Measurements from ENCODE around the gene FUCA1. TPM values are rescaled to one million over a fixed set of nuclear protein-coding genes. Genes with fewer than 3 reads are reported as not detected.
"Not testable (repeated sequence)": the region's sequence is repeated elsewhere in the genome, so short reads cannot be mapped to it uniquely, and the experiment has no call there.

Gene FUCA1
- total and polyA plus RNA-seq, 2 donors (not counting 3 experiments of a cell fraction or from before 2014, with no cell fraction given), result 4.9 to 5.6 TPM

GRCh38 chr1:23827717-23828116 is 40.4 kb downstream of the FUCA1 start:
- intact Hi-C loops (cut with micrococcal nuclease), result loop anchor here (5.0 kb wide), 1 partner anchor 130 kb away; the partner anchor contains the start of gene PNRC2
- TF ChIP-seq, protein P1, sequence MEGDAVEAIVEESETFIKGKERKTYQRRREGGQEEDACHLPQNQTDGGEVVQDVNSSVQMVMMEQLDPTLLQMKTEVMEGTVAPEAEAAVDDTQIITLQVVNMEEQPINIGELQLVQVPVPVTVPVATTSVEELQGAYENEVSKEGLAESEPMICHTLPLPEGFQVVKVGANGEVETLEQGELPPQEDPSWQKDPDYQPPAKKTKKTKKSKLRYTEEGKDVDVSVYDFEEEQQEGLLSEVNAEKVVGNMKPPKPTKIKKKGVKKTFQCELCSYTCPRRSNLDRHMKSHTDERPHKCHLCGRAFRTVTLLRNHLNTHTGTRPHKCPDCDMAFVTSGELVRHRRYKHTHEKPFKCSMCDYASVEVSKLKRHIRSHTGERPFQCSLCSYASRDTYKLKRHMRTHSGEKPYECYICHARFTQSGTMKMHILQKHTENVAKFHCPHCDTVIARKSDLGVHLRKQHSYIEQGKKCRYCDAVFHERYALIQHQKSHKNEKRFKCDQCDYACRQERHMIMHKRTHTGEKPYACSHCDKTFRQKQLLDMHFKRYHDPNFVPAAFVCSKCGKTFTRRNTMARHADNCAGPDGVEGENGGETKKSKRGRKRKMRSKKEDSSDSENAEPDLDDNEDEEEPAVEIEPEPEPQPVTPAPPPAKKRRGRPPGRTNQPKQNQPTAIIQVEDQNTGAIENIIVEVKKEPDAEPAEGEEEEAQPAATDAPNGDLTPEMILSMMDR (IDR thresholded peaks at IDR 0.05; ENCODE audit: extremely low read depth in 1 of 2, insufficient read depth in 1 of 2, low read depth in 1 of 2, low read length in 2 of 2), result no peak
- TF ChIP-seq MAX (IDR thresholded peaks at IDR 0.05; ENCODE audit: insufficient read depth, insufficient read length) (no peak), POLR2A (IDR thresholded peaks at IDR 0.05; ENCODE audit: low read depth, low read length) (no peak), GATA2 (IDR thresholded peaks at IDR 0.05; ENCODE audit: insufficient read depth, insufficient read length, low read depth, low read length) (no peak), POLR2AphosphoS5 (IDR thresholded peaks at IDR 0.05; ENCODE audit: insufficient read depth, low read depth, low read length) (no peak), EZH2 (IDR thresholded peaks at IDR 0.05; ENCODE audit: borderline replicate concordance, low read depth, low read length, severe bottlenecking) (no peak), MYC (IDR thresholded peaks at IDR 0.05; ENCODE audit: low read depth, low read length) (no peak), JUN (IDR thresholded peaks at IDR 0.05; ENCODE audit: borderline replicate concordance, insufficient read depth, insufficient read length, low read depth) (no peak), FOS (IDR thresholded peaks at IDR 0.05; ENCODE audit: borderline replicate concordance, insufficient read depth, low read length) (no peak)
- H3K9me1 ChIP-seq (replicated peaks; ENCODE audit: control insufficient read depth, extremely low read depth, insufficient read depth, low read length), result no peaks in the 10 kb centered on the region
- H3K36me3 ChIP-seq (ENCODE audit: control insufficient read depth in 2 of 2, extremely low read depth in 1 of 2, insufficient read depth in 2 of 2, low read length in 2 of 2), result no peaks in the 10 kb centered on the region
- H3K9me3 ChIP-seq (replicated peaks; ENCODE audit: control insufficient read depth, insufficient read depth, low read length), result no peaks in the 10 kb centered on the region
- DNase-seq (ENCODE audit: low read depth, low spot score) (no peak), FAIRE-seq (no peak)
- no peaks in the 10 kb centered on the region for H3K27me3 ChIP-seq (ENCODE audit: control insufficient read depth in 2 of 2, insufficient read depth in 2 of 2, low read length in 2 of 2)
- CTCF ChIA-PET, result interaction anchor here (0.8 kb wide), 1 partner anchor 17 kb away, joined by 3 read pairs; no protein-coding TSS in a partner anchor
- H3K9ac ChIP-seq (replicated peaks; ENCODE audit: extremely low read depth, insufficient read depth, low read length), result no peak overlapping the region
- H3K4me1 ChIP-seq (ENCODE audit: control insufficient read depth, extremely low read depth, insufficient read depth, low read length), result peaks cover 9% of the 10 kb centered on the region
- no peak overlapping the region for H3K27ac ChIP-seq (ENCODE audit: insufficient read depth, low read depth, low read length)
- peaks cover 6% of the 10 kb centered on the region for H3K79me2 ChIP-seq (ENCODE audit: control insufficient read depth, insufficient read depth, low read length)
- dilution Hi-C loops (cut with MboI; ENCODE audit: extremely low pct_ligation_motif_present, low sequenced_read_pairs), result no loop called here
- H3K4me3 ChIP-seq (replicated peaks in 1 of 3; ENCODE audit: insufficient read depth in 1 of 3, low read depth in 1 of 3, low read length in 3 of 3), result no peak overlapping the region
- no TSS peak for BruUV-seq (replicated peaks)
- no peaks in the 10 kb centered on the region for H4K20me1 ChIP-seq (replicated peaks; ENCODE audit: control insufficient read depth, extremely low read depth, insufficient read depth, low read length)
- POLR2A ChIA-PET, result no interaction called here
- H2AFZ ChIP-seq (ENCODE audit: low read depth, low read length), result no peak overlapping the region
- no peak overlapping the region for H3K4me2 ChIP-seq (ENCODE audit: insufficient read depth, low read length)

GRCh38 chr1:23826590-23826989 is 41.5 kb downstream of the FUCA1 start:
- H3K27ac ChIP-seq (ENCODE audit: insufficient read depth, low read depth, low read length); dilution Hi-C loops (cut with MboI; ENCODE audit: extremely low pct_ligation_motif_present, low sequenced_read_pairs); FAIRE-seq; H3K4me1 ChIP-seq (ENCODE audit: control insufficient read depth, extremely low read depth, insufficient read depth, low read length); H3K9me3 ChIP-seq (replicated peaks; ENCODE audit: control insufficient read depth, insufficient read depth, low read length); H3K79me2 ChIP-seq (ENCODE audit: control insufficient read depth, insufficient read depth, low read length); H3K4me2 ChIP-seq (ENCODE audit: insufficient read depth, low read length); H2AFZ ChIP-seq (ENCODE audit: low read depth, low read length); H3K27me3 ChIP-seq (ENCODE audit: control insufficient read depth in 2 of 2, insufficient read depth in 2 of 2, low read length in 2 of 2); H3K9me1 ChIP-seq (replicated peaks; ENCODE audit: control insufficient read depth, extremely low read depth, insufficient read depth, low read length); H3K36me3 ChIP-seq (ENCODE audit: control insufficient read depth in 2 of 2, extremely low read depth in 1 of 2, insufficient read depth in 2 of 2, low read length in 2 of 2); H3K4me3 ChIP-seq (replicated peaks in 1 of 3; ENCODE audit: insufficient read depth in 1 of 3, low read depth in 1 of 3, low read length in 3 of 3); POLR2A ChIA-PET; CTCF ChIA-PET; H4K20me1 ChIP-seq (replicated peaks; ENCODE audit: control insufficient read depth, extremely low read depth, insufficient read depth, low read length); BruUV-seq (replicated peaks); DNase-seq (ENCODE audit: low read depth, low spot score); H3K9ac ChIP-seq (replicated peaks; ENCODE audit: extremely low read depth, insufficient read depth, low read length): not testable (repeated sequence)
- intact Hi-C loops (cut with micrococcal nuclease), result loop anchor here (5.0 kb wide), 1 partner anchor 131 kb away; the partner anchor contains the start of gene PNRC2
